ENCODE measurements around the gene HK2. TPM values are rescaled to one million over a fixed set of nuclear protein-coding genes. Genes with fewer than 3 reads are reported as not detected.
A peak's percentile ranks its signal among the peaks of the same experiment; 100 is the strongest.

Gene HK2
- total RNA-seq, 6 experiments from 2014 or later, result 26.2 to 51.3 (median 28.4) TPM

- no peak for TF ChIP-seq CTCF (IDR thresholded peaks at IDR 0.05)
- no peak overlapping the region for H3K4me3 Mint-ChIP-seq
- peaks cover 51% of the 10 kb centered on the region for H3K4me1 Mint-ChIP-seq (ENCODE audit: low read depth)
- H3K36me3 Mint-ChIP-seq (ENCODE audit: low read depth), result peaks cover 15% of the 10 kb centered on the region
- DNase-seq, result no peak
- H3K27me3 Mint-ChIP-seq (ENCODE audit: insufficient read depth), result no peaks in the 10 kb centered on the region
- no peak overlapping the region for H3K27ac Mint-ChIP-seq
- H3K9me3 Mint-ChIP-seq, result no peaks in the 10 kb centered on the region
Observed at GRCh38 chr2:74862020-74862964, 28.4 kb downstream of the HK2 start.

GRCh38 chr2:74863802-74864248 is 29.9 kb downstream of the HK2 start:
- DNase-seq, result no peak
- Mint-ChIP-seq H3K27ac (no peak overlapping the region), H3K9me3 (no peaks in the 10 kb centered on the region), H3K4me1 (ENCODE audit: low read depth) (peaks cover 65% of the 10 kb centered on the region), H3K36me3 (ENCODE audit: low read depth) (peaks cover 26% of the 10 kb centered on the region), H3K27me3 (ENCODE audit: insufficient read depth) (no peaks in the 10 kb centered on the region; the same call in 1 of the 2 replicates), H3K4me3 (no peak overlapping the region)
- TF ChIP-seq CTCF (IDR thresholded peaks at IDR 0.05), result no peak

GRCh38 chr2:74864728-74865722 is 31.1 kb downstream of the HK2 start:
- H3K4me1 Mint-ChIP-seq (ENCODE audit: low read depth), result peaks cover 69% of the 10 kb centered on the region

GRCh38 chr2:74865770-74866674 is 32.1 kb downstream of the HK2 start:
- no peak overlapping the region for H3K4me3 Mint-ChIP-seq

More at GRCh38 chr2:74864728-74865722, 31.1 kb downstream of the HK2 start:
- Mint-ChIP-seq H3K27me3 (ENCODE audit: insufficient read depth) (no peaks in the 10 kb centered on the region; the same call in 1 of the 2 replicates), H3K4me3 (no peak overlapping the region), H3K9me3 (no peaks in the 10 kb centered on the region), H3K27ac (peak overlapping the region; percentile 60), H3K36me3 (ENCODE audit: low read depth) (peaks cover 29% of the 10 kb centered on the region)
- DNase-seq, result no peak
- TF ChIP-seq CTCF (IDR thresholded peaks at IDR 0.05), result no peak; the same call in 1 of the 2 replicates

More at GRCh38 chr2:74865770-74866674, 32.1 kb downstream of the HK2 start:
- no peak for TF ChIP-seq CTCF (IDR thresholded peaks at IDR 0.05)
- peaks cover 29% of the 10 kb centered on the region for H3K36me3 Mint-ChIP-seq (ENCODE audit: low read depth)
- H3K4me1 Mint-ChIP-seq (ENCODE audit: low read depth), result peaks cover 59% of the 10 kb centered on the region
- no peaks in the 10 kb centered on the region; the same call in 1 of the 2 replicates for H3K27me3 Mint-ChIP-seq (ENCODE audit: insufficient read depth)
- H3K27ac Mint-ChIP-seq, result peak overlapping the region; percentile 60; the same call in 1 of the 2 replicates
- no peak for DNase-seq
- no peaks in the 10 kb centered on the region for H3K9me3 Mint-ChIP-seq

All from HFFc6 (cell line).